Measurements from ENCODE around the gene ACOXL. TPM values are rescaled to one million over a fixed set of nuclear protein-coding genes. Genes with fewer than 3 reads are reported as not detected.

ACOXL gene
- total and polyA plus RNA-seq, 2 of the 8 experiments (the other 6 are each of a cell fraction or from before 2014, with no cell fraction given): 11.4 to 20.6 TPM

DNA sequence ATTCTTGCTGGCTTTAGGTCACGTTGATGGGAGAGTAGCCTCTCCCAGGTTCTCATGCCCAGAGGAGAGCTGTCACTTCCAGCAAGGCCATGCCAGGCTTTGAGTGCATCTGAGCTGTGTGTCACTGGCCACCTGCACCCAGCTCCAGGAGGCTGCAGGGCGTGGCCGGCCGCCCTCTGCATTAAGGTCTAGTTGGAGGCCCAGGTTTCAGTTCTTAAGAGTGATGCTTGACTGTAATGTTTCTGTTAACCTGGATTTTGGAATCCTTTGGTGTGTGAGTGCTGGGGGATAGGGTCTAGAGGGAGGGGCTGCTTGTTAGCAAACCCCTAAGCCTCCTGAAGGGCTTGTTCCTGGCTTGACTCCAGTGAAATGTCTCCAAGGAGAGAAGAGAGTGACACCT, 140.1 kb downstream of the ACOXL start:
- no peak overlapping the region for H3K4ac ChIP-seq (replicated peaks; ENCODE audit: insufficient read length, low read depth, low read length)
- no peak overlapping the region for H3K9ac ChIP-seq (replicated peaks in 1 of 4; ENCODE audit: extremely low read depth in 1 of 4, low read depth in 3 of 4, low read length in 3 of 4)
- no peak overlapping the region for H2AK5ac ChIP-seq (ENCODE audit: low read depth, low read length)
- H4K20me1 ChIP-seq (replicated peaks in 1 of 2; ENCODE audit: control insufficient read depth in 1 of 2, insufficient read depth in 2 of 2, low read length in 2 of 2): no peaks in the 10 kb centered on the region
- H3K4me1 ChIP-seq (replicated peaks in 1 of 4; ENCODE audit: control insufficient read depth in 3 of 4, insufficient read depth in 4 of 4, low read length in 3 of 4): peaks cover 0 to 16% (median 3%) of the 10 kb centered on the region in 4 experiments; a peak in 5 of 7 replicates
- no peaks in the 10 kb centered on the region; the same call in 1 of the 2 replicates for H3K79me1 ChIP-seq (ENCODE audit: low read depth, low read length)
- peaks cover 0 to 2% (median under 1%) of the 10 kb centered on the region in 4 experiments; a peak in 1 of 8 replicates for H3K36me3 ChIP-seq (ENCODE audit: control insufficient read depth in 2 of 4, insufficient read depth in 4 of 4, low read length in 3 of 4)
- H2BK20ac ChIP-seq (ENCODE audit: low read length): no peak overlapping the region
- no peaks in the 10 kb centered on the region for H3K27me3 ChIP-seq (replicated peaks in 1 of 4; ENCODE audit: control insufficient read depth in 3 of 4, extremely low read depth in 1 of 4, insufficient read depth in 3 of 4, low read length in 3 of 4)
- no peak overlapping the region for H3K23ac ChIP-seq (ENCODE audit: insufficient read length)
- no peak overlapping the region for H2BK15ac ChIP-seq (ENCODE audit: low read length)
- H3K23me2 ChIP-seq (ENCODE audit: low read depth, low read length): no peaks in the 10 kb centered on the region
- no peak overlapping the region for H2BK12ac ChIP-seq (ENCODE audit: low read depth, low read length)
- peak overlapping the region; percentile 6 for H4K91ac ChIP-seq (replicated peaks; ENCODE audit: insufficient read length, low read length)
- no peak overlapping the region for H2BK120ac ChIP-seq (replicated peaks; ENCODE audit: low read depth, low read length)
- H3K27ac ChIP-seq (ENCODE audit: low read depth, low read length): no peak overlapping the region
- H3K79me2 ChIP-seq (ENCODE audit: control insufficient read depth in 1 of 2, insufficient read depth in 2 of 2, low read length in 2 of 2): no peaks in the 10 kb centered on the region
- H3K4me2 ChIP-seq (ENCODE audit: insufficient read depth in 1 of 2, low read depth in 2 of 2, low read length in 2 of 2): no peak overlapping the region
- ChIA-PET CTCF (ENCODE audit: partially characterized antibody) (interaction anchor here (1.5 to 7.0 kb wide), 2 partner anchors 19 to 54 kb away, joined by 3 to 51 read pairs; no protein-coding TSS in a partner anchor), POLR2A (ENCODE audit: partially characterized antibody) (interaction anchor here (0.6 kb wide), 1 partner anchor 248 kb away, joined by 3 read pairs; the partner anchor contains the start of gene BCL2L11)
- no peak overlapping the region for H3K4me3 ChIP-seq (ENCODE audit: extremely low read depth in 1 of 4, insufficient read depth in 2 of 4, low read depth in 3 of 4, low read length in 4 of 4)
- no peak overlapping the region for H2AFZ ChIP-seq (ENCODE audit: low read length)
- H3K9me3 ChIP-seq (ENCODE audit: insufficient read depth in 2 of 2, low read depth in 1 of 2, low read length in 1 of 2): no peaks in the 10 kb centered on the region
- H3K14ac ChIP-seq (ENCODE audit: insufficient read length): no peak overlapping the region
- no peak overlapping the region for H3K56ac ChIP-seq (replicated peaks; ENCODE audit: insufficient read length, low read depth, low read length)
- no peak overlapping the region for H3K18ac ChIP-seq (ENCODE audit: extremely low read depth, low read length)
- FAIRE-seq (no peak), DNase-seq (ENCODE audit: low read depth in 1 of 2, low spot score in 2 of 2) (no peak)
- no peak overlapping the region for H4K8ac ChIP-seq (ENCODE audit: extremely low read depth, insufficient read depth, low read length)
- no peak overlapping the region for H2BK5ac ChIP-seq (ENCODE audit: low read depth, low read length)
- H4K5ac ChIP-seq (ENCODE audit: insufficient read length, low read depth, low read length): no peak overlapping the region
- TF ChIP-seq SP4 (IDR thresholded peaks at IDR 0.05; ENCODE audit: low read length) (no peak), TBP (IDR thresholded peaks at IDR 0.05; ENCODE audit: low read depth, low read length) (no peak), RBBP5 (IDR thresholded peaks at IDR 0.05; ENCODE audit: borderline replicate concordance, low read depth, low read length) (no peak), NANOG (IDR thresholded peaks at IDR 0.05; ENCODE audit: insufficient read depth, low read depth, low read length, poor library complexity, severe bottlenecking) (no peak), RXRA (IDR thresholded peaks at IDR 0.05; ENCODE audit: insufficient read depth, low read depth, low read length) (no peak), CREB1 (IDR thresholded peaks at IDR 0.05) (no peak), FOSL1 (IDR thresholded peaks at IDR 0.05; ENCODE audit: insufficient read depth, low read depth, low read length) (no peak), POLR2AphosphoS5 (IDR thresholded peaks at IDR 0.05; ENCODE audit: low read depth, low read length) (no peak), SIRT6 (IDR thresholded peaks at IDR 0.05; ENCODE audit: low read length) (no peak), POLR2A (IDR thresholded peaks at IDR 0.05; ENCODE audit: control extremely low read depth in 1 of 2, low read depth in 2 of 2, low read length in 2 of 2) (no peak), SIX5 (IDR thresholded peaks at IDR 0.05; ENCODE audit: low read depth, low read length) (no peak), ZNF274 (IDR thresholded peaks at IDR 0.05; ENCODE audit: borderline replicate concordance, extremely low read depth, low read length) (no peak), CBX8 (IDR thresholded peaks at IDR 0.05; ENCODE audit: borderline replicate concordance, low read depth, low read length) (no peak), RNF2 (IDR thresholded peaks at IDR 0.05; ENCODE audit: borderline replicate concordance, low read depth, low read length, missing control alignments, poor library complexity, severe bottlenecking) (no peak)
- TF ChIP-seq, protein P1, sequence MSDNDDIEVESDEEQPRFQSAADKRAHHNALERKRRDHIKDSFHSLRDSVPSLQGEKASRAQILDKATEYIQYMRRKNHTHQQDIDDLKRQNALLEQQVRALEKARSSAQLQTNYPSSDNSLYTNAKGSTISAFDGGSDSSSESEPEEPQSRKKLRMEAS (IDR thresholded peaks at IDR 0.05): no peak
- WGBS, 2 experiments (ENCODE audit: extremely low coverage in 1 of 2, insufficient coverage in 1 of 2, insufficient read length in 1 of 2, insufficient replicate concordance in 2 of 2, low coverage in 1 of 2, low lambda C conversion rate in 2 of 2, missing lambda C conversion rate in 1 of 2): 97% methylated on average over 4 of the region's 4 CpGs; no CpG with 5 or more reads in 1 of the 2 experiments
